ENCODE measurements around the gene PCBP3. TPM values are rescaled to one million over a fixed set of nuclear protein-coding genes. Genes with fewer than 3 reads are reported as not detected.
"Not testable (repeated sequence)": the region's sequence is repeated elsewhere in the genome, so short reads cannot be mapped to it uniquely, and the experiment has no call there.

Gene PCBP3
- total RNA-seq, 1 experiment from 2014 or later = not detected

DNA sequence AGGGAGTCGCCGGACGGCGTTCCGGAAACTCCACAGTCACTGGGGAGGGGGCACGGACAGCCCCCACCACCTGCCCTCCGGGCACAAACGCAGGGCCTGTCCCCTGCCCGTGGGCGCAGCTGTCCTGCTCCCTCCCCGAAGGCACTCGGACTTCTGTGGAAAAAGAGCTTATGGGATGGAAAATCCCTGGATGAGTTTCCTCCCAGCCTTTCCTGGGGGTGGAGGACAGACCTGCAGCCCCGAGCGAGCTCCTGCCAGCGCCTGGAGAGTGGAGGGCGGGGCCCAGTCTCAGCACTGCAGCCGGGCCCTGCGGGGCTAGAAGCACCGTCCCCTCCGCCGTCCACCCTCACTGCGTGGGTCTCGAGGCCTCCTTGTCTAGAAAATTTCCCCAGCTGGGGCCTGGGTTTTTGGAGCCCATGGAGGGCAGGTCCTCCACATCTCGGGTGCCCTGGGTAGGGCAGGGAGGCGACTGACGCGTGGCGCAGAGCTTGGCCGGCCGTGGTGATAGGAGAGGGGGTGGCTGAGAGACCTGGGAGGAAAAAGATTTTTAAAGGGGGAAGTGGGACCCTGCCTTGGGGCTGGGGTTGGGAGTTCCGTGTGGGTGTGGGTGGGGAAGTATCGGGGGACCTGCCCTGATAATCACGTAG is 331.6 kb downstream of the PCBP3 start:
- ATAC-seq (no peak), DNase-seq (ENCODE audit: low read depth, low spot score) (no peak)
- Histone ChIP-seq H3K27ac (ENCODE audit: low read length) (no peak overlapping the region), H3K9me3 (ENCODE audit: control insufficient read depth, insufficient read depth, low read depth, low read length) (no peaks in the 10 kb centered on the region), H3K27me3 (ENCODE audit: control insufficient read depth, insufficient read depth, low read length) (no peaks in the 10 kb centered on the region), H3K4me1 (ENCODE audit: control insufficient read depth, insufficient read depth, low read length) (peaks cover 3% of the 10 kb centered on the region; the same call in 1 of the 2 replicates), H3K4me3 (ENCODE audit: low read depth in 2 of 2, low read length in 2 of 2) (no peak overlapping the region), H3K36me3 (ENCODE audit: control insufficient read depth, insufficient read depth, low read length) (no peaks in the 10 kb centered on the region)
- intact Hi-C loops (cut with micrococcal nuclease; ENCODE audit: unreplicated experiment) (no loop called here), in situ Hi-C loops (cut with HindIII; ENCODE audit: low pct_unique_long_range_greater_than_20kb, low sequenced_read_pairs) (no loop called here)
- TF ChIP-seq, protein P1, sequence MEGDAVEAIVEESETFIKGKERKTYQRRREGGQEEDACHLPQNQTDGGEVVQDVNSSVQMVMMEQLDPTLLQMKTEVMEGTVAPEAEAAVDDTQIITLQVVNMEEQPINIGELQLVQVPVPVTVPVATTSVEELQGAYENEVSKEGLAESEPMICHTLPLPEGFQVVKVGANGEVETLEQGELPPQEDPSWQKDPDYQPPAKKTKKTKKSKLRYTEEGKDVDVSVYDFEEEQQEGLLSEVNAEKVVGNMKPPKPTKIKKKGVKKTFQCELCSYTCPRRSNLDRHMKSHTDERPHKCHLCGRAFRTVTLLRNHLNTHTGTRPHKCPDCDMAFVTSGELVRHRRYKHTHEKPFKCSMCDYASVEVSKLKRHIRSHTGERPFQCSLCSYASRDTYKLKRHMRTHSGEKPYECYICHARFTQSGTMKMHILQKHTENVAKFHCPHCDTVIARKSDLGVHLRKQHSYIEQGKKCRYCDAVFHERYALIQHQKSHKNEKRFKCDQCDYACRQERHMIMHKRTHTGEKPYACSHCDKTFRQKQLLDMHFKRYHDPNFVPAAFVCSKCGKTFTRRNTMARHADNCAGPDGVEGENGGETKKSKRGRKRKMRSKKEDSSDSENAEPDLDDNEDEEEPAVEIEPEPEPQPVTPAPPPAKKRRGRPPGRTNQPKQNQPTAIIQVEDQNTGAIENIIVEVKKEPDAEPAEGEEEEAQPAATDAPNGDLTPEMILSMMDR (IDR thresholded peaks at IDR 0.05) = no peak
- TF ChIP-seq, protein P2, sequence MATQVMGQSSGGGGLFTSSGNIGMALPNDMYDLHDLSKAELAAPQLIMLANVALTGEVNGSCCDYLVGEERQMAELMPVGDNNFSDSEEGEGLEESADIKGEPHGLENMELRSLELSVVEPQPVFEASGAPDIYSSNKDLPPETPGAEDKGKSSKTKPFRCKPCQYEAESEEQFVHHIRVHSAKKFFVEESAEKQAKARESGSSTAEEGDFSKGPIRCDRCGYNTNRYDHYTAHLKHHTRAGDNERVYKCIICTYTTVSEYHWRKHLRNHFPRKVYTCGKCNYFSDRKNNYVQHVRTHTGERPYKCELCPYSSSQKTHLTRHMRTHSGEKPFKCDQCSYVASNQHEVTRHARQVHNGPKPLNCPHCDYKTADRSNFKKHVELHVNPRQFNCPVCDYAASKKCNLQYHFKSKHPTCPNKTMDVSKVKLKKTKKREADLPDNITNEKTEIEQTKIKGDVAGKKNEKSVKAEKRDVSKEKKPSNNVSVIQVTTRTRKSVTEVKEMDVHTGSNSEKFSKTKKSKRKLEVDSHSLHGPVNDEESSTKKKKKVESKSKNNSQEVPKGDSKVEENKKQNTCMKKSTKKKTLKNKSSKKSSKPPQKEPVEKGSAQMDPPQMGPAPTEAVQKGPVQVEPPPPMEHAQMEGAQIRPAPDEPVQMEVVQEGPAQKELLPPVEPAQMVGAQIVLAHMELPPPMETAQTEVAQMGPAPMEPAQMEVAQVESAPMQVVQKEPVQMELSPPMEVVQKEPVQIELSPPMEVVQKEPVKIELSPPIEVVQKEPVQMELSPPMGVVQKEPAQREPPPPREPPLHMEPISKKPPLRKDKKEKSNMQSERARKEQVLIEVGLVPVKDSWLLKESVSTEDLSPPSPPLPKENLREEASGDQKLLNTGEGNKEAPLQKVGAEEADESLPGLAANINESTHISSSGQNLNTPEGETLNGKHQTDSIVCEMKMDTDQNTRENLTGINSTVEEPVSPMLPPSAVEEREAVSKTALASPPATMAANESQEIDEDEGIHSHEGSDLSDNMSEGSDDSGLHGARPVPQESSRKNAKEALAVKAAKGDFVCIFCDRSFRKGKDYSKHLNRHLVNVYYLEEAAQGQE (IDR thresholded peaks at IDR 0.05; ENCODE audit: insufficient read depth in 1 of 2, low read depth in 2 of 2, low read length in 1 of 2) = no peak
- TF ChIP-seq SIN3A (IDR thresholded peaks at IDR 0.05; ENCODE audit: borderline replicate concordance, insufficient read depth, low read depth, low read length) (no peak), TCF7L2 (IDR thresholded peaks at IDR 0.05; ENCODE audit: low read depth, low read length) (no peak), POLR2AphosphoS5 (IDR thresholded peaks at IDR 0.05; ENCODE audit: low read depth, low read length) (no peak)
- no TSS peak for BruUV-seq (replicated peaks)
- POLR2A ChIA-PET = no interaction called here
- CTCF ChIA-PET = no interaction called here

DNA sequence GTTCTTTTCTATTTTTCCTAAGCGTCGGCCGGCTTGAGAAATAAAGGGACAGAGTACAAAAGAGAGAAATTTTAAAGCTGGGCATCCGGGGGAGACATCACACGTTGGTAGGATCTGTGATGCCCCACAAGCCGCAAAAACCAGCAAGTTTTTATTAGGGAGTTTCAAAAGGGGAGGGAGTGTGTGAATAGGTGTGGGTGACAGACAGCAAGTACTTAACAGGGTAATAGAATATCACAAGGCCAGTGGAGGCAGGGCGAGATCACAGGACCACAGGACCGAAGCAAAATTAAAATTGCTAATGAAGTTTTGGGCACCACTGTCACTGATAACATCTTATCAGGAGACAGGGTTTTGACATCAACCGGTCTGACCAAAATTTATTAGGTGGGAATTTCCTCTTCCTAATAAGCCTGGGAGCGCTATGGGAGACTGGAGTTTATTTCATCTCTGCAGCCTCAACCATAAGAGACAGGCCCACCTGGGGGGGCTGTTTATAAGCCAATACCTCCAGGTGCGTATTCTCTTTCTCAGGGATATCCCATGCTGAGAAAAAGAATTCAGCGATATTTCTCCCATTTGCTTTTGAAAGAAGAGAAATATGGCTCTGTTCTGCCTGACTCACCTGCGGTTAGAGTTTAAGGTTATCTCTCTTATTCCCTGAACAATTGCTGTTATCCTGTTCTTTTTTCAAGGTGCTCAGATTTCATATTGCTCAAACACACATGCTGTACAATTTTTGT is 332.3 kb downstream of the PCBP3 start:
- H3K4me1 ChIP-seq (ENCODE audit: control insufficient read depth, insufficient read depth, low read length); H3K9me3 ChIP-seq (ENCODE audit: control insufficient read depth, insufficient read depth, low read depth, low read length); BruUV-seq (replicated peaks); POLR2A ChIA-PET; H3K27ac ChIP-seq (ENCODE audit: low read length); ATAC-seq; H3K36me3 ChIP-seq (ENCODE audit: control insufficient read depth, insufficient read depth, low read length); H3K4me3 ChIP-seq (ENCODE audit: low read depth in 2 of 2, low read length in 2 of 2); CTCF ChIA-PET; in situ Hi-C loops (cut with HindIII; ENCODE audit: low pct_unique_long_range_greater_than_20kb, low sequenced_read_pairs); DNase-seq (ENCODE audit: low read depth, low spot score); H3K27me3 ChIP-seq (ENCODE audit: control insufficient read depth, insufficient read depth, low read length); intact Hi-C loops (cut with micrococcal nuclease; ENCODE audit: unreplicated experiment): not testable (repeated sequence)

DNA sequence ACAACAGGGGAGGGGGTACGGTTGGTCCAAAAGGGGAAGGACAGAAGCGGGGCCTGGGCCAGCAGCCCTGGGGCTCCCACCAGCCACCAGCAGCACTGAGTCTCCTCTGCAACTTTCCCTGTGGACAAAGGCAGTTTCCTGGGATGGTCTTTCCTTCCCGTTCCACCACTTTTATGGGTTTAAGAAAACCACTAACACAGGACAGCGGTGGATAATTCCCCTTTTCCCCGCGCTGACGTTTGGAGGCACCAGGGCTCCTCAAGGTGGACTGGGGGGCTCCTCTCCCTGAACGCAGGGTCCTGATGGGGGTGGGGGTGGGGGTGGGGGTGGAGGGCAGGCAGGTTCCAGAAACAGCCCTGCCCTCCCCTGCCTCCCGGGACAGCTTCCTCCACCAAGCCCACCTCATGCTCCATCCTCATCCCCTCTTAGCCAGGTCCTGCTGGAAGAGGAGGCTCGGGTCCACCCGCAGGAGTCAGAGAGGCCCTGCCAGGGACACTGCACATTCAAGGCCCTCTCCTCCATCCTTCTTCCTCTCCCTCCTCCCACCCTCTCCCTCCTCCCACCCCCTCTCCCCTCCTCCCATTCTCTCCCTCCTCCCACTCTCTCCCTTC is 333.3 kb downstream of the PCBP3 start:
- no peak overlapping the region for H3K4me3 ChIP-seq (ENCODE audit: low read depth in 2 of 2, low read length in 2 of 2)
- no peaks in the 10 kb centered on the region for H3K9me3 ChIP-seq (ENCODE audit: control insufficient read depth, insufficient read depth, low read depth, low read length)
- no peak for DNase-seq (ENCODE audit: low read depth, low spot score)
- POLR2A ChIA-PET = no interaction called here
- no peaks in the 10 kb centered on the region for H3K27me3 ChIP-seq (ENCODE audit: control insufficient read depth, insufficient read depth, low read length)
- BruUV-seq (replicated peaks) = no TSS peak
- CTCF ChIA-PET = no interaction called here
- in situ Hi-C loops (cut with HindIII; ENCODE audit: low pct_unique_long_range_greater_than_20kb, low sequenced_read_pairs) (no loop called here), intact Hi-C loops (cut with micrococcal nuclease; ENCODE audit: unreplicated experiment) (no loop called here)
- no peaks in the 10 kb centered on the region for H3K36me3 ChIP-seq (ENCODE audit: control insufficient read depth, insufficient read depth, low read length)
- H3K27ac ChIP-seq (ENCODE audit: low read length) = no peak overlapping the region
- peaks cover 3% of the 10 kb centered on the region; the same call in 1 of the 2 replicates for H3K4me1 ChIP-seq (ENCODE audit: control insufficient read depth, insufficient read depth, low read length)
- TF ChIP-seq, protein P1 (IDR thresholded peaks at IDR 0.05) = no peak
- TF ChIP-seq POLR2AphosphoS5 (IDR thresholded peaks at IDR 0.05; ENCODE audit: low read depth, low read length) (no peak), TCF7L2 (IDR thresholded peaks at IDR 0.05; ENCODE audit: low read depth, low read length) (no peak), SIN3A (IDR thresholded peaks at IDR 0.05; ENCODE audit: borderline replicate concordance, insufficient read depth, low read depth, low read length) (no peak)
- TF ChIP-seq, protein P2 (IDR thresholded peaks at IDR 0.05; ENCODE audit: insufficient read depth in 1 of 2, low read depth in 2 of 2, low read length in 1 of 2) = no peak
- ATAC-seq = no peak

All from Panc1 (cell line).